GM18507 (cell line): ENCODE data around the gene ABCB9.

Source experiments
- DNase-seq: peaks from one replicate; pipeline ENCODE4 v3.0.0; 2011; ENCODE audit warnings: low read depth; ENCODE audit not compliant: insufficient read length; ENCODE audit errors: extremely low spot score
- FAIRE-seq: peaks from 2 replicates; lab custom pipeline; 2011; peaks lifted over from hg19 to GRCh38; lab: Jason Lieb, UNC

The ABCB9 gene

DNA sequence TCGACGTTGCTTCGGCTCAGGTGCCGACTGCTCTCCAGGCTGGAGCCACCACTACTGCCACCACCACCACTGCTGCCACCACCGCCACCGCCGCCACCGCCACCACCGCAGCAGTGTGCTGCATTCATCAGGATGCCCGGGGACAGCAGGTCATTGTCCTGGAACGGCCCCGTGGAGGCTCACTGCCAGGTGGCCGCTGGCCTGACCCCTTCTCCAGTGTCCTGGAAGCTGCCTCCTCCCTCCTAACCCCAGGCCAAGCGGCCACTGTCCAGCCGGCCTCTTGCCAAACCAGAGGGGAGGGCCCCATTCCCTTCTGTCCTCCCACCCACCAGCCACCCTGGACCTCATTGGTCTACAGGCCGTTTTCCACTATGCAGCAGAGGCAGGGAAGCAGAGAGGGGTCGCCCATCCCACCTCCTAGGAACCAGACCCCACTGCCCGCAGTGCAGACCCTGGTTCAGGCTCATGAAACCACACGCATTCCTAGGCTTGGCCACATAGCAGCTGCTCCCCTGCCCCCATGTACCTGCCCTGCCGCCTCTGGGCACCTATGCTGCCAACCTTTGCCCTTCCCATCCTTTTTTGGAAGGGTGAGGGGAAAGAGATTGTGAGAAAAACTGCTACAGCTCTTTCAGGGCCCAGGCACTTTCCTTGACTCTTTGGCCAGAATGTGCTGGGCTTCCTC is 29.4 kb upstream of the ABCB9 start:
- DNase-seq: no peak
- no peak for FAIRE-seq

- DNase-seq (no peak), FAIRE-seq (no peak)
Measured at GRCh38 chr12:122994781-122995502, 28.7 kb upstream of the ABCB9 start.

DNA sequence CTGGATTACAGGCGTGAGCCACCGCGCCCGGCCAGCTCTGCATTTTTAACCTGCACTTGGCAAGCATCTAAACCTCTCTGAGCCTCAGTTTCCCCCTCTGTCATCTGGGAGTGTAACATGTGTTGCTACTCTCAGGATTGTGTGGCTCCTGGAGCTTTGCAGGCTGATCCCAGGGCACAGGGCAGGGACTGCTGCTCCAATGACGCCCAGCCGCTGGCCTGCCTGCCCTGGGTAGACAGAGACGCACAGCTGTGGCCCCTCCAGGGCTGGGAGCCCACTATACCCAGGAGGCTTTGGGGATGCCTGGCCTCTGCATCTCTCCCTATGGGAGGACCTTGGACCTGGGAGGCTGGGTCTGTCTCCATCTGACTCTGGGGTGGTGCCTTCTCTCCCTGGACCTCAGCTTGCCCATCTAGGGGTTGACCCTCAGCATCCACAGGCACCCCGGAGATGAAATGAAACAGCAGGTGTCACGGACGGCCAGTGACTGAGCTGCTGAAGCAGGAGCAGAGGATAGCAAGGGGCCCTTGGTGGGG is 27.9 kb upstream of the ABCB9 start:
- no peak for DNase-seq
- no peak for FAIRE-seq

GRCh38 chr12:122992386-122992785 is 26.1 kb upstream of the ABCB9 start:
- FAIRE-seq (no peak), DNase-seq (no peak)

DNA sequence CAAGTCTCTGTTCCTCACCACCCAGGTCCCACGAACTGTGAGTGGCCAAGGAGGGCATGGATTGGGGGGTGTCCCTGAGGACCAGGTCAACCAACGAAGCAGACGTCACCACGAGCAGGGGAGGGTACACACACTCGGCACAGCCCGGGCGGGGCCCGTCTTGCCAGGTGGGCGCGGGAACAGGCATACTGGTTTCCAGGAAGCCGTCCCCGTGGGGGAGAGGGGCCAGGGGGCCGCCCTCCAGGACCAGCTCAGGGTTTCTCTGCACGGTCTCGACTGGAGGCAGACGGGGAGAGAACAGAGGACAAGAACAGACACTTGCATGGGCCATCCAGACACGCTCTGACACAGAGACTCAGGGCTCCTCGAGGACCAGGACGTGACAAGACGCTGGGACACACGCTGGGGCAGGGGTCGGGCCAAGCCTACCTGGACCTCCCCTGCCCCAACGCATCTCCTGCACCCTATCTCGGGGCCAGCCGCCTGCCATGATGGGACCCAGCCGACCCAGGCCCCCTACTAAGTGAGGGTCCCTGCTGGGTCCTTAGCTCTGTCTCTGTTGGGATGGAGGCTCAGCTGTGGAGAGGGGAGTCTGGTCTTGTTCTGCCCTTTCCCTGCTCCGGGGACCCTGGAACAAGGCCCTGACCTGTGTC is 25.5 kb upstream of the ABCB9 start:
- no peak for DNase-seq
- no peak for FAIRE-seq

DNA sequence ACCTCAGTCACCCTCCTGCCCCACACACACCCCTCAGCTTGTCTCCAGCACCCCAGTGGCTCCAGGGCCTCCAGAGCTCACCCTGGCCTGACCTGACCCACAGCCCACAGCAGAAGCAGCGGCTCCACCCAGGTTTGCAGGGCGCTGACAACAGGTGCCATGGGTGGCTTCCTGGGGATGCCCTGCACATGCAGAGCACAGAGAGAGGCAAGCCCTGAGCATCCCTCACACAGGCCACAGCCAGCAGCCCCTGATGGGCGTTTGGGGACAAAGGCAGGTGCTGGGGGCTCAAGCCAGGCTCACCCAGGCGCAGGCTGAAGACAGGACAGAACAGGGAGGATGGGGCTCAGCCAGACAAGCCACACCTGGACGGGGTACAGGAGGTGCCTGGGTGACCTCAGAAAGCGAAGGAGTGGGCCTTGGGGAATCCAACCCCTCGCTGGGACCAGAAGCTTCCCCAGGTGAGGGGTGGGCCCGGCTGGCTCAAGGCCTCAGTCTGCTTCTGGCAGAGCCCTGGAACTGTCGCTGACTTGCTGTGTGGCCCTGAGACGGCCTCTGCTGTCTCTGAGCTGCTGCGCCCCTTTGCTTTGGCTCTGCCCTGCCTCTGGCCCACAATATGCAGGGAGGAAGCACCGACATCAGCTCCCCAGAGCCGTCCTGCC is 24.8 kb upstream of the ABCB9 start:
- DNase-seq: no peak
- FAIRE-seq: no peak

DNA sequence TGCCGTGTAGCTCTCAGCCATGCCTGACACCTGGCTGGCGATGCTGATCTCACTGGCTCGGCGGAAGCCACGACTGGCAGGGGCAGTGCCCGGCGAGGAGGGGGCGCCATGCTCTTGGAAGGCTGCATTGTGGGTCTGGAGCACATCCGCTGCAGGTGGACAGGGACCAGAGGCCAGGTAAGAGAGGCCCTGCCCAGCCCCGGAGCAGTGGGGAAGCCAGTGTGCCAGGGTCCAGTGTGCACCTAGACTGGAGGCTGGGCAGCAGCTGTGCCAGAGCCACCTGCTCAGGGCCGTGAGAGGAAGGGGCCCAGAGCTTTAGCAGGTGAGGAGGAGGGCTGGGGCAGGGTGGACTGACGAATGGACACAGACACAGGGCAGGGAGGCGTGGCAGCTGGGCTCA is 24.3 kb upstream of the ABCB9 start:
- DNase-seq: no peak
- no peak for FAIRE-seq

DNA sequence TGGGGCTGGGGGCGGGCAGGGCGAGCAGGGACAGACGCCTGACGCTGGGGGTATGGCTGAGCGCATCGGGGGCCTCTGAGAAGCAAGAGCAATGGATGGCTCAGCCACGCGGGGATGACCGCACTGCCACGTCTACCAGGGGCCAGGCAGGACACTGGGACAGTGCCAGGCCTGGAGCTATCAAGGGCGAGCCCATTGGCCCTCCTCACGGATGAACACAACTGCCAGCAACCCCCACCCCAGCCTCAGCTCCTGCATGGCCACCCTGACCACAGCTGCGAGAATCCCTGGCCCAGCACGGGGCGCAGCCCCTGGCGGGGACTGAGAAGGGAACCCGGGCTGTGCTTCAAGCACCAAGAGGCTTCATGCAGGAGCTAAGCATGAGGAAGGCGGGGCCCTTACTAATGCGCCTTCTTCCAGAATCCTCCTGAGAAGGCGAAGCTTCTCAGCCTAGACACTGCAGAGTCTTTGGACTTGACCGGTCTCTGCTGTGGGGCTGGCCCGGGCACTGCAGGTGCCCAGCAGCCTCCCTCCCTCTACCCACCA is 23.7 kb upstream of the ABCB9 start:
- DNase-seq: no peak
- no peak for FAIRE-seq

DNA sequence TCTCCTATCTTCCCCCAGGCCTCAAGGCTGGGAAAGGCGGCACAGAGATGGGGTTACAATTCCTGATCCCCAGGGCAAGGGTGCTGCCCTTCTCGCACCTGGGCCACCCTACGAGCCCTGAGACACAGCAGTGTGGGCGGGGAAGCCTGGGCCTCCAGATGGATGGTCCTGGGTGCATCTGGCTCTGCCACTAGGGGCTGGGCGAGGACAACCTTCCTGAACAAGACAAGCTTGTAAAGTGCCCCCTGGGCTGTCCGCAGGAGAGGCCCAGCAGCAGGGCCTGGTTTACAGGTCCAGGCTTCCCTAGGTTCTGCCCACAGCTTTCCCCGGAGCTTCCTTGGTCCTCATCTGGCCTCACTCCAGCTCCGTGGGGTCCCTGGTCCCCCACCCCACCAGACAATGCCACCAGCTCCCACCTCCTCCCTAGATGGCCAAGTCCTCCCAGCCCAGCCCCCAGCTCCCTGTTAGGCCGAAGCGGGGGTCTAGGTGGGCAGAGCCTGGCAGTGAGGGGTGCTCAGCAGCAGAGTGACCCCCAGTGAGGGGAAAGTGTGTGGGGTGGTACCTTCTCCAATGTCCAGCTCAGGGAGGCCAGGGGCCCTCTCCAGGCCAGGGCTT is 23.1 kb upstream of the ABCB9 start:
- DNase-seq: no peak
- no peak for FAIRE-seq

- DNase-seq: no peak
- no peak for FAIRE-seq
Measured at GRCh38 chr12:122988612-122989212, 22.4 kb upstream of the ABCB9 start.

GRCh38 chr12:122988036-122988435 is 21.8 kb upstream of the ABCB9 start:
- FAIRE-seq: no peak
- no peak for DNase-seq

- no peak for DNase-seq
- no peak for FAIRE-seq
Measured at GRCh38 chr12:122987086-122987951, 21.1 kb upstream of the ABCB9 start.

GRCh38 chr12:122986258-122986871 is 20.1 kb upstream of the ABCB9 start:
- FAIRE-seq (no peak), DNase-seq (no peak)

GRCh38 chr12:122985338-122986257 is 19.3 kb upstream of the ABCB9 start:
- DNase-seq (no peak), FAIRE-seq (no peak)

DNA sequence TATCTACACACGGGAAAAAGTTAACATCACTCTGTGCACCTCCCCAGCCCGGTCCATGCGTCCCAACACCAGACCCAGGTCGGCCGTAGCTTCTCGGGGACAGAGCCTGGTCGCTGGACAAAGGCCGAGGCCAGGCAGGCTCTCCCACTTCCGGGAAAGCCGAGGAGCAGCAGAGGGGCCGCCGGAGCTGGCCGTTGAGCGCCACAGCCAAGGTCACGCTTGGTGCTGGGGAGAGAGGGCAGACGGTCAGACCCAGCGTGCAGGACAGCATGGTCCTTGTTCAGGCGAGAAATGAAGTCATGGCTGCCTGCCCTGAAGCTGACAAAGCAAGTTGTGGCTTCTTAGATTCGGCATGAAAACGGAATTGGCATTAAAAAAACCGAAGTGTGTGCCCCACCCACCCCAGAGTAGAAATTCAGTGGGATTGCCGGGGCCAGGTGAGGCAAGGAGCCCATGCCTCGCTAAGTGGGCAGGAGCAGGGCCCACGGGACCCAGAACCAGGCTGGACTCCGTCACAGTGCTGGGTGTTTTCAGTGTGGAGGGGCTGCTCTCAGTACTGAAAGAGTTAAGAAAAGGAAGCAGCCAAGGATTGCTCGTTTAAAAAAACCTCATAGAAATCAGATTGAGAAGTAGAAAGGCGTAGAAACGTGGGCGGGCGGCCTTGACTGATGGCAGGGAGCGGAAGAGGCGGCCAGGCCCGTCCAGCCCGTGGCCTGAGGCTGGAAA is 18.5 kb upstream of the ABCB9 start:
- FAIRE-seq: no peak
- no peak for DNase-seq
